ENCODE measurements around the gene CACFD1. TPM values are rescaled to one million over a fixed set of nuclear protein-coding genes. Genes with fewer than 3 reads are reported as not detected.

CACFD1 gene
- total and polyA plus RNA-seq, 12 donors = 6.5 to 29.5 (median 17.5) TPM

- Histone ChIP-seq H3K27ac (no peak overlapping the region), H3K4me1 (replicated peaks in 1 of 2) (peaks cover 0 to 20% of the 10 kb centered on the region in 2 donors), H3K4me3 (no peak overlapping the region), H3K9me3 (replicated peaks in 1 of 3) (no peaks in the 10 kb centered on the region), H3K27me3 (no peaks in the 10 kb centered on the region), H3K36me3 (replicated peaks in 1 of 2) (no peaks in the 10 kb centered on the region)
- no peak for TF ChIP-seq POLR2A (IDR thresholded peaks at IDR 0.05)
- TF ChIP-seq, protein P1, sequence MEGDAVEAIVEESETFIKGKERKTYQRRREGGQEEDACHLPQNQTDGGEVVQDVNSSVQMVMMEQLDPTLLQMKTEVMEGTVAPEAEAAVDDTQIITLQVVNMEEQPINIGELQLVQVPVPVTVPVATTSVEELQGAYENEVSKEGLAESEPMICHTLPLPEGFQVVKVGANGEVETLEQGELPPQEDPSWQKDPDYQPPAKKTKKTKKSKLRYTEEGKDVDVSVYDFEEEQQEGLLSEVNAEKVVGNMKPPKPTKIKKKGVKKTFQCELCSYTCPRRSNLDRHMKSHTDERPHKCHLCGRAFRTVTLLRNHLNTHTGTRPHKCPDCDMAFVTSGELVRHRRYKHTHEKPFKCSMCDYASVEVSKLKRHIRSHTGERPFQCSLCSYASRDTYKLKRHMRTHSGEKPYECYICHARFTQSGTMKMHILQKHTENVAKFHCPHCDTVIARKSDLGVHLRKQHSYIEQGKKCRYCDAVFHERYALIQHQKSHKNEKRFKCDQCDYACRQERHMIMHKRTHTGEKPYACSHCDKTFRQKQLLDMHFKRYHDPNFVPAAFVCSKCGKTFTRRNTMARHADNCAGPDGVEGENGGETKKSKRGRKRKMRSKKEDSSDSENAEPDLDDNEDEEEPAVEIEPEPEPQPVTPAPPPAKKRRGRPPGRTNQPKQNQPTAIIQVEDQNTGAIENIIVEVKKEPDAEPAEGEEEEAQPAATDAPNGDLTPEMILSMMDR (IDR thresholded peaks at IDR 0.05) = no peak
- 81 to 94% (median 88%) methylated on average over 4 to 27 of the region's 27 CpGs for WGBS, 4 donors
- intact Hi-C loops (cut with DNase I) = no loop called here
- no peak for DNase-seq
Measured at GRCh38 chr9:133475292-133476012, 15.7 kb downstream of the CACFD1 start.

- no peak overlapping the region for H3K4me3 ChIP-seq
- no peak for TF ChIP-seq POLR2A (IDR thresholded peaks at IDR 0.05)
- TF ChIP-seq, protein P1 (IDR thresholded peaks at IDR 0.05) = no peak
- DNase-seq = no peak
- H3K27me3 ChIP-seq = no peaks in the 10 kb centered on the region
- H3K4me1 ChIP-seq (replicated peaks in 1 of 2) = peaks cover 0 to 20% of the 10 kb centered on the region in 2 donors
- no peaks in the 10 kb centered on the region for H3K36me3 ChIP-seq (replicated peaks in 1 of 2)
- no peaks in the 10 kb centered on the region for H3K9me3 ChIP-seq (replicated peaks in 1 of 3)
- intact Hi-C loops (cut with DNase I) = no loop called here
- WGBS, 4 donors = 80 to 86% (median 83%) methylated on average over 23 to 27 of the region's 27 CpGs
- H3K27ac ChIP-seq = no peak overlapping the region
Measured at GRCh38 chr9:133476036-133476931, 16.5 kb downstream of the CACFD1 start.

GRCh38 chr9:133476941-133477340 is 17.2 kb downstream of the CACFD1 start:
- intact Hi-C loops (cut with DNase I) = no loop called here
- TF ChIP-seq, protein P1 (IDR thresholded peaks at IDR 0.05) = no peak
- no peak for TF ChIP-seq POLR2A (IDR thresholded peaks at IDR 0.05)
- DNase-seq = no peak
- 88 to 97% (median 93%) methylated on average over 5 to 21 of the region's 21 CpGs for WGBS, 4 donors
- no peaks in the 10 kb centered on the region for H3K27me3 ChIP-seq
- no peaks in the 10 kb centered on the region for H3K9me3 ChIP-seq (replicated peaks in 1 of 3)
- no peak overlapping the region for H3K27ac ChIP-seq
- peaks cover 0 to 20% of the 10 kb centered on the region in 2 donors for H3K4me1 ChIP-seq (replicated peaks in 1 of 2)
- no peak overlapping the region for H3K4me3 ChIP-seq
- H3K36me3 ChIP-seq (replicated peaks in 1 of 2) = no peaks in the 10 kb centered on the region

- no peak overlapping the region for H3K27ac ChIP-seq
- 87 to 97% (median 94%) methylated on average over 4 of the region's 4 CpGs for WGBS, 4 donors
- intact Hi-C loops (cut with DNase I) = no loop called here
- peaks cover 0 to 20% of the 10 kb centered on the region in 2 donors for H3K4me1 ChIP-seq (replicated peaks in 1 of 2)
- H3K4me3 ChIP-seq = no peak overlapping the region
- no peaks in the 10 kb centered on the region for H3K36me3 ChIP-seq (replicated peaks in 1 of 2)
- TF ChIP-seq, protein P1 (IDR thresholded peaks at IDR 0.05) = no peak
- TF ChIP-seq POLR2A (IDR thresholded peaks at IDR 0.05) = no peak
- H3K27me3 ChIP-seq = no peaks in the 10 kb centered on the region
- H3K9me3 ChIP-seq (replicated peaks in 1 of 3) = no peaks in the 10 kb centered on the region
- DNase-seq = no peak
Measured at GRCh38 chr9:133477461-133477860, 17.7 kb downstream of the CACFD1 start.

All from adrenal gland (tissue), 12 donors.